Measurements from ENCODE around the gene EMILIN2.

DNA sequence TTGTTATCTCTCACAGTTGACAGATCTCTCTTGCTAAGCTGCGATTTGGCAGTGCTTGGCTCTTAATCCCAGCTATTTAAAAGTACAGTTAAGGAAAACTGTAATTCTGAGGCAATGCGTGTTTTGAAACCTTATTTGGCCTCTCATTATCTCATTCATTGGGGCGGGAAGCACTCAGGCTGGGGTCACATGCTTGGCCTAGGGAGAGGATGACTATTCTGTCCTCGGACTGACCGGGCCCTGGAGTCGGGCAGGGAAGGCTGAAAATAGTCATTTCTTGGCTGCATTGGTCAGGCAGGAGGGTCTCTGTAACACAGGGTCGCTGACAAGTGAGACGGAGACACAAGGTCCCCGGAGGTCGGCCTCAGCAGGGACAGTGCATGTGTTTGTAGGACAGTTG is 20.2 kb upstream of the EMILIN2 start:
- TF ChIP-seq, protein P1, sequence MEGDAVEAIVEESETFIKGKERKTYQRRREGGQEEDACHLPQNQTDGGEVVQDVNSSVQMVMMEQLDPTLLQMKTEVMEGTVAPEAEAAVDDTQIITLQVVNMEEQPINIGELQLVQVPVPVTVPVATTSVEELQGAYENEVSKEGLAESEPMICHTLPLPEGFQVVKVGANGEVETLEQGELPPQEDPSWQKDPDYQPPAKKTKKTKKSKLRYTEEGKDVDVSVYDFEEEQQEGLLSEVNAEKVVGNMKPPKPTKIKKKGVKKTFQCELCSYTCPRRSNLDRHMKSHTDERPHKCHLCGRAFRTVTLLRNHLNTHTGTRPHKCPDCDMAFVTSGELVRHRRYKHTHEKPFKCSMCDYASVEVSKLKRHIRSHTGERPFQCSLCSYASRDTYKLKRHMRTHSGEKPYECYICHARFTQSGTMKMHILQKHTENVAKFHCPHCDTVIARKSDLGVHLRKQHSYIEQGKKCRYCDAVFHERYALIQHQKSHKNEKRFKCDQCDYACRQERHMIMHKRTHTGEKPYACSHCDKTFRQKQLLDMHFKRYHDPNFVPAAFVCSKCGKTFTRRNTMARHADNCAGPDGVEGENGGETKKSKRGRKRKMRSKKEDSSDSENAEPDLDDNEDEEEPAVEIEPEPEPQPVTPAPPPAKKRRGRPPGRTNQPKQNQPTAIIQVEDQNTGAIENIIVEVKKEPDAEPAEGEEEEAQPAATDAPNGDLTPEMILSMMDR (IDR thresholded peaks at IDR 0.05) = no peak
- no peak for TF ChIP-seq EZH2 (IDR thresholded peaks at IDR 0.05; ENCODE audit: borderline replicate concordance, insufficient read depth, low read depth, low read length, poor library complexity, severe bottlenecking)
